A549 treated with ZK216348 at 1 μM for 4 hours (cell line): Measurements from ENCODE around the gene YBX2. TPM values are rescaled to one million over a fixed set of nuclear protein-coding genes. Genes with fewer than 3 reads are reported as not detected.

ENCODE experiments used
- total RNA-seq: library from RNA; stranded (reverse); fragments of 200-300 nt; extraction: Qiagen RNA extraction; gene quantifications from 5 replicates; pipeline ENCODE4 v1.2.3, GENCODE V29; 2022; ENCODE audit warnings: low read depth

The YBX2 gene
- total RNA-seq, 1 experiment from 2014 or later = 0.61 TPM

Other genes with a start within 250 kb of the YBX2 start
- gene CLEC10A, start 214.4 kb downstream of the YBX2 start, total RNA-seq = not detected in 5 replicates
- 0.17 TPM in 1 of 5 replicates, not detected in the others for gene ASGR2, start 179.8 kb downstream of the YBX2 start, total RNA-seq
- gene ASGR1, start 115.3 kb downstream of the YBX2 start, total RNA-seq = 0.69 to 2.2 TPM (median 1.1 TPM) in 5 replicates
- 5.1 to 8.9 TPM (median 7.9 TPM) in 5 replicates for gene DLG4, start 74.8 kb downstream of the YBX2 start, total RNA-seq
- 303 to 481 TPM (median 423 TPM) in 5 replicates for gene ACADVL, start 74.7 kb downstream of the YBX2 start, total RNA-seq
- gene DVL2, start 60.1 kb downstream of the YBX2 start, total RNA-seq = 23.8 to 44.5 TPM (median 38.9 TPM) in 5 replicates
- gene PHF23, start 55.2 kb downstream of the YBX2 start, total RNA-seq = 82.5 to 108 TPM (median 92.1 TPM) in 5 replicates
- 646 to 813 TPM (median 659 TPM) in 5 replicates for gene GABARAP, start 52.2 kb downstream of the YBX2 start, total RNA-seq
- 216 to 257 TPM (median 229 TPM) in 5 replicates for gene CTDNEP1, start 42.9 kb downstream of the YBX2 start, total RNA-seq
- 101 to 153 TPM (median 123 TPM) in 5 replicates for gene ELP5, start 42.4 kb downstream of the YBX2 start, total RNA-seq
- gene CLDN7, start 32.2 kb downstream of the YBX2 start, total RNA-seq = 0.29 to 2.9 TPM (median 1.6 TPM) in 5 replicates
- 0.20 to 0.42 TPM (median 0.27 TPM) in 5 replicates for gene SLC2A4, start 12.9 kb downstream of the YBX2 start, total RNA-seq
- gene EIF5A, start 13.0 kb upstream of the YBX2 start, total RNA-seq = 1,510 to 1,758 TPM (median 1,707 TPM) in 5 replicates
- 96.6 to 116 TPM (median 107 TPM) in 5 replicates for gene GPS2, start 20.7 kb upstream of the YBX2 start, total RNA-seq
- 17.1 to 38.9 TPM (median 32.2 TPM) in 5 replicates for gene NEURL4, start 34.7 kb upstream of the YBX2 start, total RNA-seq
- 2.9 to 5.3 TPM (median 3.1 TPM) in 5 replicates for gene ACAP1, start 41.9 kb upstream of the YBX2 start, total RNA-seq
- gene KCTD11, start 57.5 kb upstream of the YBX2 start, total RNA-seq = 10.1 to 14.9 TPM (median 13.1 TPM) in 5 replicates
- gene TMEM95, start 60.5 kb upstream of the YBX2 start, total RNA-seq = not detected in 5 replicates
- gene TNK1, start 86.5 kb upstream of the YBX2 start, total RNA-seq = 1.3 to 1.9 TPM (median 1.8 TPM) in 5 replicates
- gene PLSCR3, start 99.9 kb upstream of the YBX2 start, total RNA-seq = 29.3 to 48.8 TPM (median 39.6 TPM) in 5 replicates
- 179 to 229 TPM (median 210 TPM) in 5 replicates for gene TMEM256, start 109.5 kb upstream of the YBX2 start, total RNA-seq
- gene NLGN2, start 113.2 kb upstream of the YBX2 start, total RNA-seq = 11.6 to 21.8 TPM (median 19.1 TPM) in 5 replicates
- gene SPEM1, start 125.7 kb upstream of the YBX2 start, total RNA-seq = not detected in 5 replicates
- not detected in 5 replicates for gene SPEM2, start 131.0 kb upstream of the YBX2 start, total RNA-seq
- not detected in 5 replicates for gene SPEM3, start 134.2 kb upstream of the YBX2 start, total RNA-seq
- 9.4 to 14.9 TPM (median 13.7 TPM) in 5 replicates for gene TMEM102, start 140.8 kb upstream of the YBX2 start, total RNA-seq
- gene FGF11, start 144.9 kb upstream of the YBX2 start, total RNA-seq = 0.99 to 1.7 TPM (median 1.0 TPM) in 5 replicates
- gene CHRNB1, start 150.4 kb upstream of the YBX2 start, total RNA-seq = 6.9 to 9.9 TPM (median 9.7 TPM) in 5 replicates
- gene ZBTB4, start 185.0 kb upstream of the YBX2 start, total RNA-seq = 18.5 to 27.9 TPM (median 24.6 TPM) in 5 replicates
- not detected in 5 replicates for gene SLC35G6, start 186.8 kb upstream of the YBX2 start, total RNA-seq
- gene POLR2A, start 189.7 kb upstream of the YBX2 start, total RNA-seq = 47.9 to 98.5 TPM (median 85.3 TPM) in 5 replicates